ENCODE data around the gene MSL1.

The MSL1 gene

GRCh38 chr17:40176754-40177110, 55.0 kb downstream of the MSL1 start:
- no peaks in the 10 kb centered on the region for H4K20me1 ChIP-seq (ENCODE audit: control insufficient read depth, insufficient read depth, low read depth, low read length)
- no peak overlapping the region for H3K27ac ChIP-seq (ENCODE audit: low read depth, low read length)
- H3K4me3 ChIP-seq (ENCODE audit: low read length) = no peak overlapping the region
- peaks cover 14% of the 10 kb centered on the region for H3K4me1 ChIP-seq (ENCODE audit: control insufficient read depth, low read length)
- no peaks in the 10 kb centered on the region for H3K9me2 ChIP-seq (replicated peaks; ENCODE audit: control insufficient read depth, low read length)
- peaks cover 9% of the 10 kb centered on the region for H3F3A ChIP-seq (ENCODE audit: control insufficient read depth, insufficient read depth)
- TF ChIP-seq EZH2phosphoT487 (IDR thresholded peaks at IDR 0.05; ENCODE audit: borderline replicate concordance, low read length) = no peak
- TF ChIP-seq CTCF (IDR thresholded peaks at IDR 0.05; ENCODE audit: low read depth, low read length, poor library complexity, severe bottlenecking) = no peak
- H3K36me3 ChIP-seq (ENCODE audit: control insufficient read depth, low read length) = peaks cover 20% of the 10 kb centered on the region
- H3K79me2 ChIP-seq (ENCODE audit: control insufficient read depth, low read length) = no peaks in the 10 kb centered on the region
- H3K4me2 ChIP-seq (ENCODE audit: low read length) = peak overlapping the region; percentile 88
- H3K27me3 ChIP-seq (ENCODE audit: control insufficient read depth, low read length) = no peaks in the 10 kb centered on the region
- H3K9me3 ChIP-seq (ENCODE audit: control insufficient read depth, insufficient read depth, low read length) = no peaks in the 10 kb centered on the region

DNA sequence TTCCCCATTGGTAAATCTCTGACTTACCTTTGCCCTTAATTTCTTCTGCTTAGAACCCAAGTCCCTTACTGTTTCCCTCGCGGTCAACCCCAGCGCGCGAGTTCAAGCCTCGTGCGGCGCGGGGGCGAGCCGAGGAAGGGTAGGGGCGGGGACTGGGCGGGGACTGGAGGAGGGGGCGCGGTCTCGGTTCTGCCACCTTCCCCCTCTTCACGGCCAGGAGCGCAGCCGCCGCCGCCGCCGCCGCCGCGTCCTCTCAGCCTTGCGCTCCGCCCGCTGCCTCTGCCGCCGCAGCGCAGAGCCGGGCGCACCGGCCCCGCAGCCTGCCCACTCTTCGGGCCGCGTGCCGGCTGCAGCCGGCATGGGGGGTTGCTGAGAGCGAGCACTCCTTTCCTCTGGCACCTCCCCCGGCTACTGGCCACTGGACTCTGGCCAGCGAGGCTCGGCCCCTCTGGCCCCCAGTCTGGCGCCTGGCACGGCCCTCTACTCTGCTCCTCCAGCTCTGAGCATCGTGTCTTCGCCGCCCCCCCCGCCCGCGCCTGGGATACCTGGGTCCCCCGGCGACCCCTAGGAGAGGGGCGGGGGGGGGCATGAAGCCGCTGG, 55.6 kb downstream of the MSL1 start, which contains the start of gene RAPGEFL1:
Gene RAPGEFL1, plus strand, starts transcription at position 196 of the 600 bp plus-strand sequence. Its CDS starts 392 bp downstream, at position 588.
- TF ChIP-seq CTCF (IDR thresholded peaks at IDR 0.05; ENCODE audit: low read depth, low read length, poor library complexity, severe bottlenecking) (no peak), EZH2phosphoT487 (IDR thresholded peaks at IDR 0.05; ENCODE audit: borderline replicate concordance, low read length) (no peak; the same call in 1 of the 2 replicates)
- Histone ChIP-seq H4K20me1 (ENCODE audit: control insufficient read depth, insufficient read depth, low read depth, low read length) (no peaks in the 10 kb centered on the region), H3K36me3 (ENCODE audit: control insufficient read depth, low read length) (peaks cover 15% of the 10 kb centered on the region), H3K27me3 (ENCODE audit: control insufficient read depth, low read length) (no peaks in the 10 kb centered on the region), H3K79me2 (ENCODE audit: control insufficient read depth, low read length) (no peaks in the 10 kb centered on the region), H3K27ac (ENCODE audit: low read depth, low read length) (no peak within 1 kb of the TSS), H3K4me3 (ENCODE audit: low read length) (peak within 1 kb of the TSS; percentile 72), H3K4me2 (ENCODE audit: low read length) (peak within 1 kb of the TSS; percentile 88), H3K4me1 (ENCODE audit: control insufficient read depth, low read length) (peaks cover 14% of the 10 kb centered on the region), H3K9me2 (replicated peaks; ENCODE audit: control insufficient read depth, low read length) (no peaks in the 10 kb centered on the region), H3F3A (ENCODE audit: control insufficient read depth, insufficient read depth) (peaks cover 9% of the 10 kb centered on the region), H3K9me3 (ENCODE audit: control insufficient read depth, insufficient read depth, low read length) (no peaks in the 10 kb centered on the region)

DNA sequence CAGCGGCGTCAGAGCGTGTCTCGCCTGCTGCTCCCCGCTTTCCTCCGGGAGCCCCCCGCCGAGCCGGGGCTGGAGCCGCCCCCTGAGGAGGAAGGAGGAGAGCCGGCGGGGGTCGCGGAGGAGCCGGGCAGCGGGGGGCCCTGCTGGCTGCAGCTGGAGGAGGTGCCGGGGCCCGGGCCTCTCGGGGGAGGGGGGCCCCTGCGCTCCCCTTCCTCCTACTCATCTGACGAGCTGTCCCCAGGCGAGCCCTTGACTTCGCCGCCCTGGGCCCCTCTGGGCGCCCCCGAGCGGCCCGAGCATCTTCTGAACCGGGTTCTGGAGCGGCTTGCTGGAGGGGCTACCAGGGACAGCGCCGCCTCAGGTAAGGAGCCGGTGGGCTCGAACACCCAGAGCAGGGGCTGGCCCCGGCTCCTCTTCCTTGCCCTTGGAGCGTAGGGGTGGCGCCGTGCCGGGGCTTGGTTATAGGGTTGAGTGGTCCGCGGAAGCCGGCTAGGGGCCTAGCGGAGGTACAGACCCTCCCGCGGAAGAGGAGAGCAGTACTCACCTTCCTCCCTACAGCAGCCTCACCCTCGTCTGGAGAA, 56.3 kb downstream of the MSL1 start:
- H3K27ac ChIP-seq (ENCODE audit: low read depth, low read length) = no peak overlapping the region
- TF ChIP-seq EZH2phosphoT487 (IDR thresholded peaks at IDR 0.05; ENCODE audit: borderline replicate concordance, low read length) (no peak), CTCF (IDR thresholded peaks at IDR 0.05; ENCODE audit: low read depth, low read length, poor library complexity, severe bottlenecking) (peak; percentile 24)
- no peaks in the 10 kb centered on the region for H3K79me2 ChIP-seq (ENCODE audit: control insufficient read depth, low read length)
- H3K4me2 ChIP-seq (ENCODE audit: low read length) = peak overlapping the region; percentile 88
- H3K4me3 ChIP-seq (ENCODE audit: low read length) = peak overlapping the region; percentile 72
- H4K20me1 ChIP-seq (ENCODE audit: control insufficient read depth, insufficient read depth, low read depth, low read length) = no peaks in the 10 kb centered on the region
- peaks cover 9% of the 10 kb centered on the region for H3F3A ChIP-seq (ENCODE audit: control insufficient read depth, insufficient read depth)
- H3K9me2 ChIP-seq (replicated peaks; ENCODE audit: control insufficient read depth, low read length) = no peaks in the 10 kb centered on the region
- H3K4me1 ChIP-seq (ENCODE audit: control insufficient read depth, low read length) = peaks cover 14% of the 10 kb centered on the region
- H3K9me3 ChIP-seq (ENCODE audit: control insufficient read depth, insufficient read depth, low read length) = no peaks in the 10 kb centered on the region
- H3K27me3 ChIP-seq (ENCODE audit: control insufficient read depth, low read length) = no peaks in the 10 kb centered on the region
- peaks cover 14% of the 10 kb centered on the region for H3K36me3 ChIP-seq (ENCODE audit: control insufficient read depth, low read length)

Measured in DOHH2 (cell line).